Fibroblast of peridontal ligament (primary cell): ENCODE results near the gene CYS1.
"Not testable (repeated sequence)": the region's sequence is repeated elsewhere in the genome, so short reads cannot be mapped to it uniquely, and the experiment has no call there.

ENCODE experiments used
- DNase-seq: peaks from one replicate; pipeline ENCODE4 v3.0.0-alpha.2; 2010; ENCODE audit errors: extremely low read depth

The CYS1 gene, protein sequence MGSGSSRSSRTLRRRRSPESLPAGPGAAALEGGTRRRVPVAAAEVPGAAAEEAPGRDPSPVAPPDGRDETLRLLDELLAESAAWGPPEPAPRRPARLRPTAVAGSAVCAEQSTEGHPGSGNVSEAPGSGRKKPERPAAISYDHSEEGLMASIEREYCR

GRCh38 chr2:10079870-10080535, at the start of gene CYS1:
Gene CYS1 (minus strand): TSS chr2:10080411. CDS start chr2:10080223, 188 bp downstream.
- no peak for DNase-seq

GRCh38 chr2:10129490-10129889, 49.3 kb upstream of the CYS1 start:
- no peak for DNase-seq

DNA sequence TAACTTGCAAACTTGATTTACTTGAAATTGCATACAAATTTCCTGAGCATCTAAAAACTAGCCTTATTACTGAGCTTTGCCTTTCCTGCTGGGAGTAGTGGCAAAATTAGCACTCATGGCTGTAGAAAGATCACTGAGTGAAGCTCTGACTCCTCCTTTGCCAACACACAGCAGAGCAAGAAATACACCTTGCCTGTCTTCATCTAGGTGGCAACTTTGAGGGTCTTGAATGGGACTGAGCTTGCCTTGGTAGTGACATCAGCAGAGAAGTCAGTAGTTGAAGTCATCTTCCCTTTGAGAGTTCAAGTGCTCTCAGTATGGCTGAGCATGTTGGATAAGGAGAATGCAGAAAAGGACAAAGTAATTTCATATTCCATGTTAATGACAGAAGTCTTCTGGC, 48.2 kb upstream of the CYS1 start:
- DNase-seq: no peak

DNA sequence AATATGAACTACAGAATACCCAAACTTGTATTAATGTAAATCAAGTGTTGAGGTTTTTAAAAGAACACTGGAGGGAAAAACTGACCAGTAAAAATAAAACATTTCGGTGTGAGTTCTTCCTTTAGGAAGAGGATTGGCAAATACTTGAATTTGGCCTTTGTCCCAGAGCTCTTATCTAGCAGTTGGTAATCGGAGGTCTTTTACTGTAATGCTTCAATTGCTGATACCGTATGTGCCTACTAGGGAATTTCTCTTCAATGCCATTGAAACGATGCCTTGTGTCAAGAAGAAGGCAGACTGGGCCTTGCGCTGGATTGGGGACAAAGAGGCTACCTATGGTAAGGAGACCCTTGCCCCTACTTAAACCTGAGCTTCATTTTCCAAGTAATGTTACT, 46.4 kb upstream of the CYS1 start:
- peak; percentile 45 for DNase-seq

DNA sequence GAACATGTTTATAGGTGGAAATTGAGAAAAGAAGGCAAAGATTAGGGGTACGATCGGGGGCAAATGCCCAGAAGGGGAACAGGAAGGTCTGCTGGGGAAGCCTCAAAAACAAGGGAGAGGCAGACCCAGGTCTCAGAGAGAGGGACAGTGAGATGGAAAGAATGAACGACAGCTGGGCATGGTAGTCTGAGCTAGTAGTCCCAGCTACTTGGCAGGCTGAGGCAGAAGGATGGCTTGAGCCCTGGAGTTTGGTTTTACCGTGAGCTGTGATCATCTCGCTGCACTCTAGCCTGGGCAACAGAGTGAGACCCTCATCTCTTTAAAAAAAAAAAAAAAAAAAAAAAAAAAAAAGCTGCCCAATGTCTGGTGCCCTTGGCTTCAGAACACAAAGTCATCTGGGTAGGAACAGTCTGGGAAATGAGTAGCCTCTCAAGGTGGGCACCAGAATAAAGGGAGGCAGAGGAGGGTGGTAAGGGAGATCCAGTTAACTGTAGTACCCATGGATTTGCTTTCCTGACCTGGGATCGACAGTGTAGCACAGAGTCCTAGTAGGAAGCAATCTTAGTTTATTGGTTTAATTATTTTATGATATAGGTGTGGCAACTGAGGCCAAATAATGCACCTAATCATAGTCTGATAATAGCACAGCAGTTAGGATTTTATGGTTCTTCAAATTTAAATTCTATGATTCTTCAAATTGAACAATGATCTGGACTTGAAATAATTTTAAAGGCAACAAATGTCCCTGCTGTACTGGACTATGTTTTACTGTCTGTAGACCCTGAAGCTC, 45.8 kb upstream of the CYS1 start:
- no peak for DNase-seq

GRCh38 chr2:10124538-10125045, 44.4 kb upstream of the CYS1 start:
- peak; percentile 87 for DNase-seq

GRCh38 chr2:10123281-10123680, 43.1 kb upstream of the CYS1 start:
- DNase-seq: no peak

- DNase-seq: peak; percentile 88
Measured at GRCh38 chr2:10122500-10123280, 42.5 kb upstream of the CYS1 start, which contains the start of gene RRM2. Gene RRM2 (plus strand): TSS chr2:10122739. CDS start chr2:10122799, 60 bp downstream.

DNA sequence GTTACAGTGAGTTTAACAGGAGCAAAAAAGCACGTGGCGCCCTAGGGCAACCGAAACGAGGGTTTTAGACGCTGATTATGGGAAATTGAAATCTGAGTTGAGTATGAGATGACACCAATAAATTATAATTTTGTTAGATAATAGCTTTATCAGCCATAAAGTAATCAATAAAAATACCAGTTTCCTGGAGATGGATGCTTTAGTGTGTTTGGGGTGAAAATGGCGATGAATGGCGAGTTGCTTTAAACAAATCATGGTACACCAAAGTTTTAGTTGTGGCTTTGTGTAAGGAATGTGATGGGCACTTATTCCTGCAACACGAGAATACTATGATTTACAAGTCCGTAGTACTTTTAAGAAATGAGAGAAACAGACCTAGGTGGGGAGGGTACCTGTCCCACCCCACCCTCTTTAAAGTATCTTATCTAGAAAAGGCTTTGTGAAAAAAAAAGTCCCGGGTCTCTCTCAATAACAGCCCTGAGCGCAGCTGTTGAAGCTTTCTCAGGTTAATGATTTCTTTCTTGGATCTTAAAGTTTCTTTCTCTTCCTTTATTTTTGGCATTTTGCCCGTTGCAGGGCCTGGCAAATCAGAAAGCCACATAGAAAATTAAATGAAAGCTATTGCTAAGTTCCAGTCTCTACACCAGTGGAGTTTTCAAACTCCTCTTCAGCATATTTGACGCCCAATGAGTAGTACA, 40.8 kb upstream of the CYS1 start:
- DNase-seq: no peak

DNA sequence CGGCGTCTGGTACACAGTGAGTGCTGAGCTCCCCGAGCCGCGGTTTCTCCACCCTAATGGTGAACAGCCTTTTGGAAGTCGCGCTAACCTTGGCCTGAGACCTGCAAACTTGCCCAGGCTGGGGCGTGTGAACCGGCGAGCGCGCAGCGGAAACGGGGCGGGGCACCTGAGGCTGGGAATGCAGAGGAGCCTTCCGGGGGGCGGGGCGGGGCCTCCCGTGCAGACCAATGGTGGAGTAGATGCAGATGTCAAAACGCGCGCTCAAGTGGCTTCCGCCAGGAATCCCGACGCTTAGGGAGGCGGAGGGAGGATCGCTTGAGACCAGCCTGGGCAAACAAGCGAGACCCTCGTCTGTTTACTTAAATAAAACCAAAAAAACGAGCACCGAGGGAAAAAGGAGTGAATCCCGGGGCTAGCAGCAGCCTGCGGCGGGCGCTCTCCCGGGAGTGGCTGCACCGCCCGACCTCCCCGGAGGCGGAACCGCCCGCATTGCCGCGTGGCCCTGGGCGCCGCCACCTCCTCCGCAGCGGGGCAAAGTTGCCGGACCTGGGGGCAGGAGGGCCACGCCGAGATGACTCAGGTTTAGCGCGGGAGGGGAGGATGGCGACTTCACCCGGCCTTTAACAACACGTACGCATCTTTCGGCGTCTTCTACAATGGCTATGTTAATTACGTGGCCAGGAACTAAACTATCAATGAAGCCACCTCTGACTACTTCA, 40.1 kb upstream of the CYS1 start:
- DNase-seq: peak; percentile 67

- DNase-seq: no peak
Measured at GRCh38 chr2:10119601-10120157, 39.5 kb upstream of the CYS1 start.

GRCh38 chr2:10119027-10119325, 38.8 kb upstream of the CYS1 start:
- no peak for DNase-seq

- no peak for DNase-seq
Measured at GRCh38 chr2:10109311-10109710, 29.1 kb upstream of the CYS1 start.

DNA sequence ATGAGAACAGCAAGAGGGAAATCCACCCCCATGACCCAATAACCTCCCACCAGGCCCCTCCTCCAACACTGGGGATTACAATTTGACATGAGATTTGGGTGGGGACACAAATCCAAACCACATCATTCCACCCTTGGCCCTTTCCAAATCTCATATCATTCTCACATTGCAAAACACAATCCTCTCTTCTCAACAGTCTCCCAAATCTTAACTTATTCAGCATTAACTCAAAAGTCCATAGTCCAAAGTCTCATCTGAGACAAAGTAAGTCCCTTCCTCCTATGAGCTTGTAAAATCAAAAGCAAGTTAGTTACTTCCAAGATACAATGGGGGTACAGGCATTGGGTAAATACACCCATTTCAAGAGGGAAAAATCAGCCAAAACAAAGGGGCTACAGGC, 24.7 kb upstream of the CYS1 start:
- DNase-seq: not testable (repeated sequence)

GRCh38 chr2:10103179-10103578, 23.0 kb upstream of the CYS1 start:
- DNase-seq: no peak

DNA sequence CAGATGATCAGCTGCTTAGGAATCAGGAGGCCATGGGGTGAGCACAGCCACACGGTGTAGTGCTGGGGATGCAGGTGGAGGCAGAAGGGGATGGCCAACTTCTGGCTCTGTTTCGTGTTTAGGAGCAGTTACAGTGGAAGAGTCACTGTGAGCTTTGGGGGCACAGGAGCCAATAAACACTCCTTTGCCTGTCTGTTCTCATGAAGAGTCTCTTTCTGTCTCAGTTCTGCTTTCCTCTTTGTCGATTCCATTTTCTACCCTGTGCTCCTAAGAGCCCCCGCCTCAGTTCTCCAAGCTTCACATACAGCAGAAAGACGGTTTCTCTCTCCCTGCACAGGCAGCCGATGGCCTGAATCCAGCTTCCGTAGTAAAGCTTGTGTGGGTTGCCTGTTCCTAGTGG, 21.3 kb upstream of the CYS1 start:
- DNase-seq: no peak

GRCh38 chr2:10097352-10098148, 17.3 kb upstream of the CYS1 start:
- DNase-seq: peak; percentile 45

DNA sequence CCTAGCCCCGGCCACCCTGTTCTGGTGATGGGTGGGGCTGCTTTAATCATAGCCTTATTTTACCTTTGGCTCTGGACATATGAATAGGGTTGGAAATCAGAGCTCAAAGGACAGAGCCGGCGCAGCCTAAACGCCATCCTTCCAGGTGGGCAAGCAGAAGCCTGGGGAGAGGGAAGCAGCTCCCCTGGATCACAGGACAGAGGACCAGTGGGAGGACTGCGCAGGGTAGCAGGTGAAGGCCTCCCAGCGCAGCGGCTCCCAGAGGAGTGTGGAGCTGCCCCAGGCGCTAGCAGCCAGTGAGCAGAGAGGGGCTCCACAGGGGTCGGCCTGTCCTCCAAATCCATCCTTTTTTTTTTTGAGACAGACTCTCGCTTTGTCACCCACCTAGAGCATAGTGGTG, 16.4 kb upstream of the CYS1 start:
- no peak for DNase-seq

DNA sequence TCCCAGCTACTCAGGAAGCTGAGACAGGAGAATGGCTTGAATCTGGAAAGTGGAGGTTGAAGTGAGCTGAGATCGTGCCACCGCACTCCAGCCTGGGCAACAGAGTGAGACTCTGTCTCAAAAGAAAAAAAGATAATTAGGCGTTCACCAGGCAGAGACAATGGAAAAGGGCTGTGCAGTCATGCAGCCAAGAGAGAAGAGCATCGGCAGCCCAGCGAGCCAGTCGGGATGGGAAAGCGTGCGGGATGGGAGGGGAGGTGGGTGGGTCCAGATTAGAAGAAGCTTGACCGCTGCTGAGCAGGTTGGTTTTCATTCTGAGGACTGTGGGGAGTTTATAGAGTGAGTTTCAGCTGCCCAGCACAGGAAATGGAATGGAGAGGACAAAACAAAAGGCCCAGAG, 15.0 kb upstream of the CYS1 start:
- no peak for DNase-seq
